CD14-positive monocyte (primary cell): ENCODE data around the gene CNFN. TPM values are rescaled to one million over a fixed set of nuclear protein-coding genes. Genes with fewer than 3 reads are reported as not detected.

Experiments
- DNase-seq, 3 donors: peaks; one replicate each; pipeline ENCODE4 v3.0.0-alpha.2; 2011 to 2022
- H2AFZ ChIP-seq: 2 replicates; pipeline ENCODE4 v1.6.0; 2012; ENCODE audit warnings: mild to moderate bottlenecking, low read depth, low read length, inconsistent platforms; ENCODE audit not compliant: insufficient read depth, poor library complexity, severe bottlenecking
- H3K27ac ChIP-seq, 2 donors: 1 replicate in 1 of 2; 2 replicates in 1 of 2; pipeline ENCODE4 v1.5.1; 2012 to 2013; ENCODE audit warnings: low read length in 2 of 2, control low read depth in 1 of 2, inconsistent platforms in 1 of 2, low read depth in 1 of 2, mild to moderate bottlenecking in 1 of 2
- H3K27me3 ChIP-seq, 2 donors: one replicate each; pipeline versions ENCODE4 v1.6.0 to v1.6.1; 2011 to 2013; ENCODE audit warnings: low read length in 2 of 2; ENCODE audit not compliant: control insufficient read depth in 2 of 2, insufficient read depth in 2 of 2
- H3K36me3 ChIP-seq, 2 donors: replicated peaks in 1 of 2; 1 replicate in 1 of 2; 2 replicates in 1 of 2; pipeline versions ENCODE4 v1.5.1 to v1.6.1; 2012 to 2013; ENCODE audit warnings: low read length in 2 of 2, control low read depth in 1 of 2, inconsistent platforms in 1 of 2, mild to moderate bottlenecking in 1 of 2; ENCODE audit not compliant: insufficient read depth in 2 of 2, control insufficient read depth in 1 of 2
- H3K4me1 ChIP-seq, 2 donors: 1 replicate in 1 of 2; 2 replicates in 1 of 2; pipeline versions ENCODE4 v1.5.1 to v1.6.1; 2012 to 2013; ENCODE audit warnings: low read length in 2 of 2, control low read depth in 1 of 2, inconsistent platforms in 1 of 2, mild to moderate bottlenecking in 1 of 2, moderate library complexity in 1 of 2; ENCODE audit not compliant: insufficient read depth in 2 of 2, control insufficient read depth in 1 of 2
- H3K4me2 ChIP-seq: replicated peaks from 2 replicates; pipeline ENCODE3; 2012; ENCODE audit warnings: low read length, moderate library complexity, mild to moderate bottlenecking; ENCODE audit not compliant: poor library complexity, severe bottlenecking; ENCODE audit errors: extremely low read depth
- H3K4me3 ChIP-seq, 3 experiments: fragments of 200-600 bp in 1 of 3; sonication (generic) in 1 of 3; replicated peaks in 1 of 3; 1 replicate in 2 of 3; 2 replicates in 1 of 3; pipeline ENCODE4 v1.5.1; 2011 to 2013; ENCODE audit warnings: low read length in 3 of 3, mild to moderate bottlenecking in 3 of 3, control low read depth in 2 of 3, low read depth in 2 of 3, inconsistent platforms in 1 of 3, moderate library complexity in 1 of 3
- H3K79me2 ChIP-seq: 2 replicates; pipeline ENCODE4 v1.6.0; 2012; ENCODE audit warnings: mild to moderate bottlenecking, control low read depth, inconsistent platforms, low read length, moderate library complexity; ENCODE audit not compliant: insufficient read depth
- H3K9ac ChIP-seq: 2 replicates; pipeline ENCODE4 v1.6.0; 2017; ENCODE audit warnings: low read length, mild to moderate bottlenecking; ENCODE audit not compliant: insufficient read depth, poor library complexity, severe bottlenecking
- H3K9me3 ChIP-seq, 2 donors: replicated peaks in 1 of 2; 1 replicate in 1 of 2; 2 replicates in 1 of 2; pipeline versions ENCODE4 v1.5.1 to v1.6.1; 2012 to 2013; ENCODE audit warnings: low read length in 2 of 2, control low read depth in 1 of 2; ENCODE audit not compliant: control insufficient read depth in 1 of 2, insufficient read depth in 1 of 2
- H4K20me1 ChIP-seq: 2 replicates; pipeline ENCODE4 v1.6.0; 2012; ENCODE audit warnings: mild to moderate bottlenecking, low read length, control low read depth, moderate library complexity; ENCODE audit not compliant: insufficient read depth
- H3K27ac Mint-ChIP-seq, 7 donors: one replicate each; pipeline ENCODE4 v1.8.0; 2020; ENCODE audit warnings: mild to moderate bottlenecking in 7 of 7, mixed read lengths in 7 of 7, moderate library complexity in 6 of 7, inconsistent platforms in 2 of 7
- H3K27me3 Mint-ChIP-seq, 3 donors: one replicate each; pipeline ENCODE4 v1.8.0; 2021 to 2022; ENCODE audit warnings: low read depth in 3 of 3, mild to moderate bottlenecking in 3 of 3, mixed read lengths in 3 of 3, moderate library complexity in 3 of 3, inconsistent platforms in 1 of 3
- H3K36me3 Mint-ChIP-seq, 2 donors: one replicate each; pipeline ENCODE4 v1.8.0; 2020; ENCODE audit warnings: mixed read lengths in 2 of 2, inconsistent platforms in 1 of 2, mild to moderate bottlenecking in 1 of 2
- H3K4me1 Mint-ChIP-seq: one replicate; pipeline ENCODE4 v1.8.0; 2020; ENCODE audit warnings: mild to moderate bottlenecking, mixed read lengths
- H3K4me3 Mint-ChIP-seq, 2 donors: one replicate each; pipeline ENCODE4 v1.8.0; 2020; ENCODE audit warnings: mild to moderate bottlenecking in 2 of 2, mixed read lengths in 2 of 2, moderate library complexity in 1 of 2
- H3K9me3 Mint-ChIP-seq, 7 donors: one replicate each; pipeline ENCODE4 v1.8.0; 2020 to 2022; ENCODE audit warnings: mixed read lengths in 7 of 7, mild to moderate bottlenecking in 6 of 7, moderate library complexity in 6 of 7, inconsistent platforms in 2 of 7
- WGBS: methylation state at CpG from one replicate; pipeline ENCODE4 v1.1.5; 2013; ENCODE audit warnings: missing lambda C conversion rate; ENCODE audit not compliant: insufficient coverage; 5-methylcytosine and 5-hydroxymethylcytosine counted together
- intact Hi-C, 2 donors: fragments of 100-400 bp; cut with micrococcal nuclease; formaldehyde crosslinking; loops; one replicate each; pipeline versions ENCODE4 v1.15.0 to v1.15.1; 2023
- polyA minus RNA-seq: library from RNA; depleted of rRNA, polyadenylated mRNA; stranded (reverse); fragments of >200 nt; gene quantifications from 2 replicates; pipeline ENCODE4 v1.2.3, GENCODE V29; 2012
- polyA plus RNA-seq, 3 donors: library from polyadenylated mRNA; depleted of rRNA in 1 of 3; unstranded in 2 of 3; stranded (reverse) in 1 of 3; fragments of 300-500 nt in 2 of 3; fragments of >200 nt in 1 of 3; fragmentation: Illumina TruSeq in 2 of 3; gene quantifications; 1 replicate in 2 of 3; 2 replicates in 1 of 3; pipeline ENCODE4 v1.2.3, GENCODE V29; 2012 to 2021
- total RNA-seq, 12 experiments: library from RNA in 1 of 12; stranded (reverse) in 1 of 12; fragments of 120-200 nt in 1 of 12; gene quantifications; one replicate each; pipeline ENCODE4 v1.2.4 and lab custom pipeline; 2013 to 2026; ENCODE audit warnings: mixed read lengths in 6 of 12, inconsistent platforms in 1 of 12
- TF ChIP-seq, protein P1 (sequence below): fragments of 200-600 bp; IDR thresholded peaks from one replicate; pipeline ENCODE4 v1.8.0; 2022; ENCODE audit warnings: antibody characterized with exemption, mild to moderate bottlenecking

The CNFN gene, protein sequence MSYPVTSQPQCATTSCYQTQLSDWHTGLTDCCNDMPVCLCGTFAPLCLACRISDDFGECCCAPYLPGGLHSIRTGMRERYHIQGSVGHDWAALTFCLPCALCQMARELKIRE
- 0.42 TPM for total RNA-seq (2013)
- polyA plus RNA-seq = 1 to 10 TPM in 2 of 3 donors, under 1 TPM in 1; 0.64 to 6.4 (median 3.4) TPM
- 0.55 TPM in 1 of 2 replicates, not detected in the other for polyA minus RNA-seq
- 0 to 0.45 (median 0.12) reads per million in 11 experiments for total RNA-seq (lab: John Stamatoyannopoulos, UW)

DNA sequence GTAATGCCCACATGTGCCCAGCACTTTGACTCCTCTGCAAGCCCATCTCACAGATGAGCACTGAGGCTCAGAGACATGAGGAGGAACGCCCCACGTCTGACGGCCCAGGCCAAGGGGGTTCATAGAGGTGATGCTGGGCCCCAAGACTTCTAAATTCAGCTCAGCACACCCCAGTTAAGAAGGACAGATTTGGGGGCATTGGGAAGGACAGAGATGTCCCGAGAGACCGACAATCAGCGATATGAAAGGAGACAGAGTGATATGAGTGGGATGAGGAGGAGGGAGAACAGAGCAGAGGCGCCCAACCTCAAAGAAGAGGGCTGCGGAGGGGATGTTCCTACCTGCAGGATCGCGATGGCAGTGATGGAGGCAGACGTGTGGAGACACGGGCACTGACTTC is at the start of gene CNFN:
Gene CNFN, minus strand, starts transcription at position 399 of the 400 bp plus-strand sequence. CDS start 1,260 bp downstream, outside the sequence.
- H3K4me1 Mint-ChIP-seq = peaks cover 6% of the 10 kb centered on the region
- peak within 1 kb of the TSS in 1 of 7 donors; percentile 12 for H3K27ac Mint-ChIP-seq
- TF ChIP-seq, protein P1, sequence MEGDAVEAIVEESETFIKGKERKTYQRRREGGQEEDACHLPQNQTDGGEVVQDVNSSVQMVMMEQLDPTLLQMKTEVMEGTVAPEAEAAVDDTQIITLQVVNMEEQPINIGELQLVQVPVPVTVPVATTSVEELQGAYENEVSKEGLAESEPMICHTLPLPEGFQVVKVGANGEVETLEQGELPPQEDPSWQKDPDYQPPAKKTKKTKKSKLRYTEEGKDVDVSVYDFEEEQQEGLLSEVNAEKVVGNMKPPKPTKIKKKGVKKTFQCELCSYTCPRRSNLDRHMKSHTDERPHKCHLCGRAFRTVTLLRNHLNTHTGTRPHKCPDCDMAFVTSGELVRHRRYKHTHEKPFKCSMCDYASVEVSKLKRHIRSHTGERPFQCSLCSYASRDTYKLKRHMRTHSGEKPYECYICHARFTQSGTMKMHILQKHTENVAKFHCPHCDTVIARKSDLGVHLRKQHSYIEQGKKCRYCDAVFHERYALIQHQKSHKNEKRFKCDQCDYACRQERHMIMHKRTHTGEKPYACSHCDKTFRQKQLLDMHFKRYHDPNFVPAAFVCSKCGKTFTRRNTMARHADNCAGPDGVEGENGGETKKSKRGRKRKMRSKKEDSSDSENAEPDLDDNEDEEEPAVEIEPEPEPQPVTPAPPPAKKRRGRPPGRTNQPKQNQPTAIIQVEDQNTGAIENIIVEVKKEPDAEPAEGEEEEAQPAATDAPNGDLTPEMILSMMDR = no peak
- Histone ChIP-seq H3K79me2 (no peaks in the 10 kb centered on the region), H3K4me3 (no peak within 1 kb of the TSS), H3K9me3 (no peaks in the 10 kb centered on the region), H3K27me3 (peaks cover 0 to 39% of the 10 kb centered on the region in 2 donors), H2AFZ (no peak within 1 kb of the TSS), H3K27ac (no peak within 1 kb of the TSS), H3K36me3 (no peaks in the 10 kb centered on the region), H4K20me1 (no peaks in the 10 kb centered on the region), H3K9ac (no peak within 1 kb of the TSS), H3K4me2 (no peak within 1 kb of the TSS), H3K4me1 (peaks cover 9 to 12% of the 10 kb centered on the region in 2 donors)
- peaks cover 0 to 5% (median 0%) of the 10 kb centered on the region in 7 donors for H3K9me3 Mint-ChIP-seq
- intact Hi-C loops = loop anchor here (5.0 to 10.0 kb wide), 2 partner anchors 43 to 265 kb away; no protein-coding TSS in a partner anchor
- no peak for DNase-seq
- WGBS = 66% methylated on average over 11 of the region's 12 CpGs
- H3K36me3 Mint-ChIP-seq = no peaks in the 10 kb centered on the region
- peak within 1 kb of the TSS in 1 of 2 donors; percentile 70 for H3K4me3 Mint-ChIP-seq
- H3K27me3 Mint-ChIP-seq = peaks cover 23 to 53% (median 38%) of the 10 kb centered on the region in 3 donors

DNA sequence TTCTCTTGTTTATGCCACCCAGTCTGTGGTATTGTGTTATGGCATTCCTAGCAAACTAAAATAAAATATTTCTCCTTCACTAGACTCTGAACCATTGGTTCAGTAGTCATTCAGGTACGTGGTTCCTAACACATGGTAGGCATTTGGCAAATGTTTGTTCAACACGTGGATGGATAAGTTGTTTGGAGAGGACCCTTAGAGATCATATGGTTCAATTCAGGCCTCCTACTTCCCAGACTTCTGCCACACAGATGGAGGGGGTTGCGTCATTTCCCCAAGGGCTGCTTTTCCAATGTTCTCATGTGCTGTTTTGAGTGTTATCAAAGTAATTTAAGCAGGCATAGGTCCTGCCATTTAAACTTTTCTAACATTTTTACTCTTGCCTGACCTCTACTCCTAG is 45.9 kb upstream of the CNFN start:
- WGBS = 20% methylated on average over 1 of the region's 3 CpGs
- H3K27ac ChIP-seq = no peak overlapping the region
- TF ChIP-seq, protein P1 = no peak
- DNase-seq = no peak
- no peaks in the 10 kb centered on the region for H3K79me2 ChIP-seq
- no peaks in the 10 kb centered on the region for H4K20me1 ChIP-seq
- no peaks in the 10 kb centered on the region for H3K9me3 ChIP-seq
- H3K4me2 ChIP-seq = no peak overlapping the region
- H2AFZ ChIP-seq = no peak overlapping the region
- no peaks in the 10 kb centered on the region for H3K36me3 Mint-ChIP-seq
- no peak overlapping the region for H3K27ac Mint-ChIP-seq
- intact Hi-C loops = no loop called here
- H3K4me3 ChIP-seq = no peak overlapping the region
- H3K4me3 Mint-ChIP-seq = no peak overlapping the region
- H3K4me1 Mint-ChIP-seq = peaks cover 15% of the 10 kb centered on the region
- peaks cover 7 to 13% (median 8%) of the 10 kb centered on the region in 3 donors for H3K27me3 Mint-ChIP-seq
- peaks cover 0 to 2% of the 10 kb centered on the region in 2 donors for H3K27me3 ChIP-seq
- H3K9ac ChIP-seq = no peak overlapping the region
- H3K9me3 Mint-ChIP-seq = no peaks in the 10 kb centered on the region
- H3K4me1 ChIP-seq = peaks cover 0 to 4% of the 10 kb centered on the region in 2 donors
- H3K36me3 ChIP-seq = no peaks in the 10 kb centered on the region
